Endothelial cell of umbilical vein (primary cell): Measurements from ENCODE around the gene CELA1. TPM values are rescaled to one million over a fixed set of nuclear protein-coding genes. Genes with fewer than 3 reads are reported as not detected.
"Not testable (repeated sequence)": the region's sequence is repeated elsewhere in the genome, so short reads cannot be mapped to it uniquely, and the experiment has no call there.

ENCODE experiments used
- BruUV-seq: library from RNA; stranded (reverse); fragments of 400-500 nt; replicated peaks from 2 replicates; lab custom pipeline; 2021; lab: Mats Ljungman, UMichigan
- CTCF ChIA-PET: fragments of 300-600, 350-600 bp; sonication (Branson Sonifier 250); formaldehyde crosslinking; loops from one replicate; lab custom pipeline; 2021; ENCODE audit warnings: antibody characterized with exemption, inconsistent platforms; lab: Charles Lee
- POLR2A ChIA-PET: fragments of 300-600, 350-600 bp; sonication (Branson Sonifier 250); formaldehyde crosslinking; loops from one replicate; lab custom pipeline; 2021; ENCODE audit warnings: antibody characterized with exemption, inconsistent platforms; lab: Charles Lee
- DNase-seq: peaks from one replicate; pipeline ENCODE4 v3.0.0-alpha.2; 2011; ENCODE audit warnings: low read depth, low spot score
- FAIRE-seq: peaks from 2 replicates; lab custom pipeline; 2011; peaks lifted over from hg19 to GRCh38; lab: Jason Lieb, UNC
- H2AFZ ChIP-seq: 2 replicates; pipeline ENCODE4 v1.6.0; 2012; ENCODE audit warnings: low read depth, low read length, control low read depth, inconsistent platforms
- H3K27ac ChIP-seq: 2 replicates; pipeline ENCODE4 v1.5.1; 2011; ENCODE audit warnings: low read depth, mild to moderate bottlenecking, control low read depth, low read length, moderate library complexity; ENCODE audit not compliant: insufficient read depth
- H3K27me3 ChIP-seq, 2 experiments: 2 replicates each; pipeline versions ENCODE4 v1.6.0 to v1.6.1; 2011; ENCODE audit warnings: low read length in 2 of 2, mixed read lengths in 1 of 2; ENCODE audit not compliant: control insufficient read depth in 2 of 2, insufficient read depth in 2 of 2
- H3K36me3 ChIP-seq, 2 experiments: 2 replicates in 1 of 2; 3 replicates in 1 of 2; pipeline ENCODE4 v1.5.1; 2011; ENCODE audit warnings: low read length in 2 of 2, mild to moderate bottlenecking in 1 of 2, moderate library complexity in 1 of 2; ENCODE audit not compliant: control insufficient read depth in 2 of 2, insufficient read depth in 2 of 2; ENCODE audit errors: extremely low read depth in 1 of 2
- H3K4me1 ChIP-seq: 3 replicates; pipeline ENCODE4 v1.5.1; 2011; ENCODE audit warnings: mild to moderate bottlenecking, low read length; ENCODE audit not compliant: control insufficient read depth, insufficient read depth; ENCODE audit errors: extremely low read depth
- H3K4me2 ChIP-seq: 2 replicates; pipeline ENCODE4 v1.6.1; 2011; ENCODE audit warnings: low read length, control low read depth, mixed read lengths; ENCODE audit not compliant: insufficient read depth
- H3K4me3 ChIP-seq, 3 experiments: fragments of 200-600 bp in 1 of 3; sonication (generic), shearing (Covaris generic) in 1 of 3; replicated peaks in 1 of 3; 2 replicates each; pipeline ENCODE4 v1.5.1; 2011 to 2016; ENCODE audit warnings: control low read depth in 3 of 3, low read length in 3 of 3, mild to moderate bottlenecking in 2 of 3, inconsistent platforms in 1 of 3, low read depth in 1 of 3, moderate library complexity in 1 of 3; ENCODE audit not compliant: insufficient read depth in 1 of 3
- H3K79me2 ChIP-seq: 2 replicates; pipeline ENCODE4 v1.6.0; 2012; ENCODE audit warnings: low read length, inconsistent platforms; ENCODE audit not compliant: control insufficient read depth, insufficient read depth
- H3K9ac ChIP-seq: replicated peaks from 2 replicates; pipeline ENCODE3; 2011; ENCODE audit warnings: low read length, control low read depth; ENCODE audit not compliant: insufficient read depth; ENCODE audit errors: extremely low read depth
- H3K9me1 ChIP-seq: replicated peaks from 3 replicates; pipeline ENCODE4 v1.6.0; 2011; ENCODE audit warnings: mild to moderate bottlenecking, low read length; ENCODE audit not compliant: control insufficient read depth, insufficient read depth; ENCODE audit errors: extremely low read depth
- H3K9me3 ChIP-seq: replicated peaks from 2 replicates; pipeline ENCODE4 v1.5.1; 2012; ENCODE audit warnings: low read length, inconsistent platforms; ENCODE audit not compliant: control insufficient read depth, insufficient read depth
- H4K20me1 ChIP-seq: replicated peaks from 2 replicates; pipeline ENCODE3; 2011; ENCODE audit warnings: mild to moderate bottlenecking, low read length; ENCODE audit not compliant: control insufficient read depth, insufficient read depth; ENCODE audit errors: extremely low read depth
- EZH2 ChIP-seq: IDR thresholded peaks from 2 replicates; pipeline ENCODE4 v1.6.1; 2012; ENCODE audit warnings: borderline replicate concordance, low read depth, mild to moderate bottlenecking, moderate library complexity, low read length, inconsistent platforms; ENCODE audit not compliant: severe bottlenecking
- FOS ChIP-seq: IDR thresholded peaks from 2 replicates; pipeline ENCODE4 v1.6.1; 2011; ENCODE audit warnings: mild to moderate bottlenecking, low read length, moderate library complexity, borderline replicate concordance; ENCODE audit not compliant: insufficient read depth
- GATA2 ChIP-seq: IDR thresholded peaks from 2 replicates; pipeline ENCODE4 v1.7.0; 2011; ENCODE audit warnings: low read depth, mild to moderate bottlenecking, moderate library complexity, mixed read lengths, low read length; ENCODE audit not compliant: insufficient read length, insufficient read depth
- JUN ChIP-seq: IDR thresholded peaks from 2 replicates; pipeline ENCODE4 v1.6.1; 2011; ENCODE audit warnings: borderline replicate concordance, low read depth; ENCODE audit not compliant: insufficient read length, insufficient read depth
- MYC ChIP-seq: IDR thresholded peaks from one replicate; pipeline ENCODE4 v1.6.1; 2011; ENCODE audit warnings: mild to moderate bottlenecking, low read depth, low read length
- POLR2A ChIP-seq: IDR thresholded peaks from 2 replicates; pipeline ENCODE4 v1.6.1; 2012; ENCODE audit warnings: low read depth, mild to moderate bottlenecking, control low read depth, low read length
- POLR2AphosphoS5 ChIP-seq: IDR thresholded peaks from 2 replicates; pipeline ENCODE4 v1.6.1; 2012; ENCODE audit warnings: low read depth, mild to moderate bottlenecking, control low read depth, low read length, moderate library complexity; ENCODE audit not compliant: insufficient read depth
- dilution Hi-C: fragments of 300-500 bp; cut with MboI; formaldehyde crosslinking; loops from one replicate; pipeline ENCODE4 v1.15.0; 2019; ENCODE audit warnings: low sequenced_read_pairs; ENCODE audit not compliant: extremely low pct_ligation_motif_present
- intact Hi-C: fragments of 100-400 bp; cut with micrococcal nuclease; formaldehyde crosslinking; loops from one replicate; pipeline ENCODE4 v1.10.0; 2022
- polyA plus RNA-seq, 4 experiments: library from polyadenylated mRNA; depleted of rRNA in 3 of 4; stranded (reverse) in 3 of 4; unstranded in 1 of 4; fragments of >200 nt; gene quantifications; 2 replicates each; pipeline versions ENCODE4 v1.2.1 to v1.2.3, GENCODE V29; 2011 to 2012; ENCODE audit warnings: missing spikeins in 1 of 4
- total RNA-seq: library from RNA; stranded (reverse); gene quantifications from 2 replicates; pipeline ENCODE4 v1.2.3, GENCODE V29; 2021
- TF ChIP-seq, protein P1 (sequence below), 2 donors: IDR thresholded peaks; 1 replicate in 1 of 2; 2 replicates in 1 of 2; pipeline ENCODE4 v1.5.1; 2011; ENCODE audit warnings: low read length in 2 of 2, mild to moderate bottlenecking in 2 of 2, moderate library complexity in 2 of 2, control low read depth in 1 of 2, inconsistent platforms in 1 of 2, low read depth in 1 of 2; ENCODE audit not compliant: insufficient read depth in 1 of 2; ENCODE audit errors: extremely low read depth in 1 of 2
- TF ChIP-seq, protein P2 (sequence below): IDR thresholded peaks from 2 replicates; pipeline ENCODE4 v1.6.1; 2011; ENCODE audit not compliant: insufficient read depth, insufficient read length

CELA1 gene
- total and polyA plus RNA-seq, 2 donors (not counting 3 experiments of a cell fraction or from before 2014, with no cell fraction given) = not detected

DNA sequence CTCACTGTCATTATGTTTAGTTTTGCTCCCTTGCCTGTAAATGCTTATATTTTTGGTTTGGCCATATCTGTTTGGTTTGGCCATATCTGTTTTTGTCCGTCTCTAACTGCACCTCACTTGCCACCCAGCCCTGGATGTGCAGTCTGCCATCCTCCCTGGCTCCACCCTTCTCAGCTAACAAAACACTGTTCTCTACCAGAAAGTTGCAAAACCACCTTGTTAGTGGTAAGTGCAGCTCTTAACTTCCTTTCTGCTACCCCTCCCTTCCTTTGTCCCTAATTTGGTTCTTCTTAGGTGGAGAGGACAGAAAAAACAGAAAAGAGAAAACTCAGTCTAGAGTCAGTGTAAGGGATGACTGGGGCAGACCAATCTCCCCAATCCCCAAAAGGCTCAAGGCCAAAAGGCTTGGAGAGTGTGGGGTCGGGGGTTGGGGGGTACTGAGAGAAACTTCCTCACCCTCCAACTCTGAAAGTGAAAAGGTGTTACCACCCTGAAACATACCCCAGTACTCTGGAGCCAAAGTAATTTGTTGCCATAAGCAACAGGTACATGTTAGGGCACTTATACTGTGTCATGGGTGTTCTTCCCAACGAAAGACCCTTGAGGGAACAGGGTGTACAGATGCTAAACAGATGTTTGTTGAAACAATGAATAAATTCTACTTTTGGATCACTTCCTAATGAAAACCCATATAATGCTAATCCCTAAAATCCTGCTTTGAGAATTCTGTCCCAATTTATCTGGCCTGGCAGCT is 27.5 kb downstream of the CELA1 start:
- H3K27me3 ChIP-seq = peaks cover 0 to 2% of the 10 kb centered on the region in 2 experiments
- H2AFZ ChIP-seq = no peak overlapping the region
- dilution Hi-C loops (no loop called here), intact Hi-C loops (no loop called here)
- H3K4me1 ChIP-seq = no peaks in the 10 kb centered on the region
- H3K79me2 ChIP-seq = no peaks in the 10 kb centered on the region
- H3K9me1 ChIP-seq = no peaks in the 10 kb centered on the region
- CTCF ChIA-PET = interaction anchor here (0.9 kb wide), 1 partner anchor 29 kb away, joined by 3 read pairs; no protein-coding TSS in a partner anchor
- H3K4me2 ChIP-seq = no peak overlapping the region
- no peak overlapping the region for H3K4me3 ChIP-seq
- POLR2A ChIA-PET = no interaction called here
- H4K20me1 ChIP-seq = no peaks in the 10 kb centered on the region
- no peaks in the 10 kb centered on the region for H3K9me3 ChIP-seq
- DNase-seq (no peak), FAIRE-seq (no peak)
- H3K9ac ChIP-seq = no peak overlapping the region
- TF ChIP-seq JUN (no peak), EZH2 (no peak), FOS (no peak), MYC (no peak), GATA2 (no peak), POLR2AphosphoS5 (no peak), POLR2A (no peak)
- TF ChIP-seq, protein P1, sequence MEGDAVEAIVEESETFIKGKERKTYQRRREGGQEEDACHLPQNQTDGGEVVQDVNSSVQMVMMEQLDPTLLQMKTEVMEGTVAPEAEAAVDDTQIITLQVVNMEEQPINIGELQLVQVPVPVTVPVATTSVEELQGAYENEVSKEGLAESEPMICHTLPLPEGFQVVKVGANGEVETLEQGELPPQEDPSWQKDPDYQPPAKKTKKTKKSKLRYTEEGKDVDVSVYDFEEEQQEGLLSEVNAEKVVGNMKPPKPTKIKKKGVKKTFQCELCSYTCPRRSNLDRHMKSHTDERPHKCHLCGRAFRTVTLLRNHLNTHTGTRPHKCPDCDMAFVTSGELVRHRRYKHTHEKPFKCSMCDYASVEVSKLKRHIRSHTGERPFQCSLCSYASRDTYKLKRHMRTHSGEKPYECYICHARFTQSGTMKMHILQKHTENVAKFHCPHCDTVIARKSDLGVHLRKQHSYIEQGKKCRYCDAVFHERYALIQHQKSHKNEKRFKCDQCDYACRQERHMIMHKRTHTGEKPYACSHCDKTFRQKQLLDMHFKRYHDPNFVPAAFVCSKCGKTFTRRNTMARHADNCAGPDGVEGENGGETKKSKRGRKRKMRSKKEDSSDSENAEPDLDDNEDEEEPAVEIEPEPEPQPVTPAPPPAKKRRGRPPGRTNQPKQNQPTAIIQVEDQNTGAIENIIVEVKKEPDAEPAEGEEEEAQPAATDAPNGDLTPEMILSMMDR (IDR thresholded peaks at IDR 0.05; ENCODE audit: extremely low read depth in 1 of 2, insufficient read depth in 1 of 2, low read depth in 1 of 2, low read length in 2 of 2) = no peak
- TF ChIP-seq, protein P2, sequence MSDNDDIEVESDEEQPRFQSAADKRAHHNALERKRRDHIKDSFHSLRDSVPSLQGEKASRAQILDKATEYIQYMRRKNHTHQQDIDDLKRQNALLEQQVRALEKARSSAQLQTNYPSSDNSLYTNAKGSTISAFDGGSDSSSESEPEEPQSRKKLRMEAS = no peak
- no peak overlapping the region for H3K27ac ChIP-seq
- no peaks in the 10 kb centered on the region for H3K36me3 ChIP-seq
- BruUV-seq = no TSS peak

DNA sequence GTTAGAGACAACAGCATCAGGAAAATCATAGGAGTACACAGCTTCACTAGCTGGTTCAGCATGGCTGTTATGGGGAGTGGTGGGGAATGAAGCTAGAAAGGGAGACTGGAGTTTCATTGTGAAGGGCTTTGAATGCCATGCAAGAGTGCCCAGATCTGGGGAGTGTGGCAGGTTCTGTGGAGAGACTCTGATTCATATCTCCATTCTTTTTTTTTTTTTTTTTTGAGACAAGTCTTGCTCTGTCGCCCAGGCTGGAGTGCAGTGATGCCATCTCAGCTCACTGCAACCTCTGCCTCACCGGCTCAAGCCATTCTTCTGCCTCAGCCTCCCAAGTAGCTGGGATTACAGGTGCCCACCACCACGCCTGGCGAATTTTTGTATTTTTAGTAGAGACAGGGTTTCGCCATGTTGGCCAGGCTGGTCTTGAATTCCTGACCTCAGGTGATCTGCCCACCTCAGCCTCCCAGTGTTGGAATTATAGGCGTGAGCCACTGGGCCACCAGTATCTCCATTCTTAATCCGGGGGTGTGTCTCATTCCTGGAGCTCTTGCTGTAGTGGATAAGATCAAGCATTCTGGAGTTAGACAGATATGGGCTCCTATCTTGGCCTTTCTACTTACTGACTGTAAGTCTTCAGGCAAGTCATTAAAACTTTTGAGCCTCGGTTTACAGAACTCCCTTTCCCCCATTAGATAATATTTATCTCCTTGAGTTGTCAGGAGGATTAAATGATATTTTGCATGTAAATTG is 28.2 kb downstream of the CELA1 start:
- H2AFZ ChIP-seq, BruUV-seq, intact Hi-C loops, DNase-seq, H3K9me3 ChIP-seq, H3K27me3 ChIP-seq, H3K36me3 ChIP-seq, H3K9me1 ChIP-seq, H3K4me1 ChIP-seq, H3K27ac ChIP-seq, H3K9ac ChIP-seq, H3K79me2 ChIP-seq, dilution Hi-C loops, H3K4me2 ChIP-seq, H3K4me3 ChIP-seq, FAIRE-seq, H4K20me1 ChIP-seq: not testable (repeated sequence)
- CTCF ChIA-PET = interaction anchor here (0.9 kb wide), 1 partner anchor 30 kb away, joined by 3 read pairs; no protein-coding TSS in a partner anchor
- POLR2A ChIA-PET = interaction anchor here (0.7 kb wide), 1 partner anchor 555 kb away, joined by 3 read pairs; the partner anchor contains the start of gene ATF1
